ENCODE measurements around the gene GTPBP4. TPM values are rescaled to one million over a fixed set of nuclear protein-coding genes. Genes with fewer than 3 reads are reported as not detected.

The GTPBP4 gene
- total and polyA plus RNA-seq, 2 of the 13 experiments (the other 11 are each of a cell fraction or from before 2014, with no cell fraction given): 24.1 to 85.5 TPM

GRCh38 chr10:1024103-1024502, 35.9 kb downstream of the GTPBP4 start (continued):
- TF ChIP-seq ARID5B (CRISPR knock-in tag; IDR thresholded peaks at IDR 0.05): no peak
- TF ChIP-seq ATF1 (CRISPR knock-in tag; IDR thresholded peaks at IDR 0.05): no peak
- TF ChIP-seq NFE2 (CRISPR knock-in tag; IDR thresholded peaks at IDR 0.05): no peak
- TF ChIP-seq USF2 (IDR thresholded peaks at IDR 0.05; ENCODE audit: low read depth, low read length): no peak
- no peak for TF ChIP-seq USF2 (CRISPR knock-in tag; IDR thresholded peaks at IDR 0.05; ENCODE audit: borderline replicate concordance)
- no peak for TF ChIP-seq TAF1 (CRISPR knock-in tag; IDR thresholded peaks at IDR 0.05)
- TF ChIP-seq RERE (CRISPR knock-in tag; IDR thresholded peaks at IDR 0.05; ENCODE audit: low read depth): no peak

Measured in HepG2 (cell line).